ENCODE data around the gene RGS11.

Gene RGS11

DNA sequence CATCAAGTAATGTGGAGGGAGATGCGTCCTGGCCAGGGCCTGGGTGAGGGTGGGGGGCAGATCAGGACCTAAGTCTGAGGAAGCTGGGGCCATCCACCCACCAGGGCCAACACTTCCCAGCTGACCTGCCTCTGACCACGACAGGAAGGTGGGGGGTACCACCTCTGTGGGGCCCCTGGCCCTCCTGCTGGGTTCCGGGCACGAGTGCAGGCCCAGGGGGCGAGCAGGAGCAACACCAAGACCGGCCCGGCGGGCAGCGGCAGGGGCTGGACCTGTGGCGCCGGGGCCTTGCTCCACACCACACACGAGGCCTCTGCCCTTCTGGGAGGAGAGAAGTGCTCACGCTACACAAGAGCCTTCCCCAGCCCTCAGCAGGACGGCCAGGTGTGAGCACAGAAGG is 20.5 kb upstream of the RGS11 start:
- DNase-seq, result no peak

DNA sequence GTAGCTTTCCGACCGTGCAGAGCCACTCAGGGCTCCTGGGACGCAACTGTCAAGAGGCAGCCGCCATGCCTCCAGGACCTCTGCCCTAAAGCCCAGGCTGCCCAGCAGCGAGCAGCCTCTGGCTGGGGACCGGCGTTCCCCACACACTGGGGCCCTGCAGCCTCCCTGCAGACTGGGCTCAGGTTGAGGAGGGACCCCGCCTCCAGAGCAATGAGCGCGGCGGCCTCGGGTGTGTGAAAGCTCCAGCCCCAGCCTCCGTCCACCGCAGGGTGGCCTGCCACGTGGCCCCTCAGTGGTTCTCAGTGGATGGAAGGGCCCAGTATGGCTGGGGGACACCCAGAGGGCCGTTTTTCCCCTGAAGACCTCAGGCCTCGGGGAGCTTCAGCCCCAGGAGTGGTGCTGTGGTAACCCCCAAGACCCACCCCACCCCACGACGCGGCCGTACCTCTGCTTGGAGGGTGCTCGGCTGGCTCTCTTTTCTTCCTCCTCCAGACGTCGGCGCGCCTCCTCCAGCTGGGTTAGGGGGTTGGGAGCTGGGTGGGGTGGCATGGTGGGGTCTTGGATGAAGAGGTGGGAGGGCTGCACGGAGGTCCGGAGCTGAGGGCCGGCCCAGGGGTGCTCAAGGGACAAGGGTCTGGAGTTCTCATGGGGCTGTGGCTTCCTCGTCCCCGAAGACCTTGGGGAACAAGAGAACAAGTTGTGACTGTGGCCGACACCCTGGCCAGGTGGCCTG is 17.5 kb upstream of the RGS11 start:
- DNase-seq, result no peak

DNA sequence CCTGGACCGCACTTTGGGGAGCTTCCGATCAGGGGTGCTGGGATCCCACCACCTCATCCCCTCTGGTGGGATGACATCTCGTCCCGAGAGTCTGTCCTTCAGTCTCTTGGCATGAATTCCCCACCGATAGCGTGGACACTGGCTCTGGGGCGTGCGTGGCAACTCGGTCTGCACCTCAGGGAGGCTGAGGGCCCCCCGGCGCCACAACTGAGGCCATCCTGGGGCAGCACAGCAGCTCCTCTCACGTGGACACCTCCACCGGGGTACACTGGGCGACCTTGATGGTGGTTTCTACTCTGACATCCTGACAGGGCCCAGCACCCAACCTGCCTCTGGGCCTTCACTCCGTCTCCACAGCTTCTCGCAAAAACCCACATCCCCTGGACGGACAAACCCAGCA is 15.8 kb upstream of the RGS11 start:
- no peak for DNase-seq

DNA sequence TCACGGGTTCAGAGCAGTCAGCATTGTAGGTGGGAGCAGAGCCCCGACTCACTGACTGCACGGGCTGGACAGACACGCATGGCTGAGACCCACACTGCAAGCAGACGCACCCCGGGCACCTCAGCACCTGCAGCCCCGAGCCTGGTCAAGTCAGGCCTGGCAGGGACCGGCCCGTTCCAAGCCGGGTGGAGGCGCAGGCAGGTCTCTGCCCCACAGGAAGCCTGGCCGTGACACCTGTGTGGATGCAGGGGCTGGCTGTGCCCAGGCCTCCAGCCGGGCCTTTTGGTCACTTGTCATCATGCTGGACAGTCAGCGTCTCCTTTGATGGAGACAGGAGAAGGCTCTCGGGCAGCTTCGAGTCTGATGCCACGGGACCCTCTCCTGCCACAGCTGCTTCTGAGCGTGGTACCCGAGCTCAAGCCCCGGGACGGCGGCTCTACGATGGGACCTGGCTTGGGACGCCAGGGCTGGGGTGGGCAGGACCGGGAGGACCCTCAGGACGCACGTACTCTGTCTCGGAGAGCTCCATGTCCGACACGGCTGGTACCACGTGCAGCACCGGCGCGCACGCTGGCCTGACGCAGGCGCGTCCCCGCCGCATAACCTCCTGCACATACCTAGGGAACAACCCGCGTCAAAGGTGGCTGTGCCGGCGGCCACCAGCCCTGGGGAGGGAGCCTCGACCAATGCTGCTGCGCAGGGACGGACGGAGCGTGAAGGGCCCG is 15.1 kb upstream of the RGS11 start:
- no peak for DNase-seq

DNA sequence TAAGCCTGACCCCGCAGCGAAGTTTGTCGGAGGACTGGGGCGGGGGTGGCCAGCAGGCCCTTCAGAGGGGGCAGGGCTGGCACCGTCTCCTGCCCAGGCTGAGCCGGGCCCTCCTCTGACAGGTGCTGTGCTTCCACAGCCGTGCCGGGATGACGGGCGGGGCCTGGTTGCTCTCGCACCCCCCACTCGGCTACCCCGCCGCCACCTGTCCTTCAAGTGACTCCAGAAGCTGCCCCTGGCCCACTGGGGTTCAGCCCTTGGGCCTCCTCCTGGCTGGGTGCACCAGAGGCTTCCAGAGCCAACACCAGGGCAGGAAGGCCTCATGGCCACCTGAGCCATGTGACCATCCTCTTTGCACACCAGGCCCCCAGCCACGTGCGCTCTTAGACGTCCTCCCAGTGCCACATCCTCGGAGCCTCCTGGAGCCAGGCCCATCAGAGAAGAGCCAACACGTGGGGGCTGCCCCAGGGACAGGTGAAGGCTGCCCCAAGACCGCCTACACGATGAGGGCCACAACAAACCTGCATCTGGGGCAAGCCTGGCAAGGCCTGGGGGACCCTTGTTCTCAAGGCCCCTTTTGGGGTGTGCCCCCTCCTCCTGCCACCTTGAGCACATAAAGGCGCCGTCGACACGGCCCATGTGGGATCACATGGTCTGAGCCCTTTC is 14.4 kb upstream of the RGS11 start:
- DNase-seq, result no peak

DNA sequence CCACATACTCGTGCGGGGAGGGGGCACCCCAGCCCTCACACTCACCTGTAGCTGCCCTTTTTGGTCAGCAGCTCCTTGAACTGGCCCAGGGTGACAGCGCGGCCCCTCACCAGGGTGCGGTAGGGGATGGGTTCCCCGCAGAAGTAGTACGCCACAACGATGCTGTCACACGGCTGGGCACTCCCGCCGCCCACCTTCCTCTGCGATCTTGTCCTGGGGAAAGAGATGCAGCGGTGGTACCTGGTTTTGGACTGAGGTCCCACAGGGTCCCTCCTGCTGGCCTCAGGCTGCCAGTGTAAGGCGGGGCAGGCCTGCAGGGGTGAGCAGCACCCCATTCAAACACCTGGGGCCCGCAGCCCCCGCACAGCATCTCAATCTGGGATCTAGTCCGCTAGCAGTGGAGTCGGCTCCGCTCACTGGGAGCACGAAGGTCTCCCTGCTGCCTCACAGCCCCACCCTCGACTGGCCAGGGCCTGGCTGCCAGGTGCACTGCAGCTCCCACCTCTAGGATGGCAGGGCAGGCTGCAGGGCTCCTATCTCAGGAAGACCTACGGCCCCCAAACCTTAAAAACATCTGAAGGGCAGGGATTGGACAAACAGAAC is 13.8 kb upstream of the RGS11 start:
- DNase-seq, result no peak

DNA sequence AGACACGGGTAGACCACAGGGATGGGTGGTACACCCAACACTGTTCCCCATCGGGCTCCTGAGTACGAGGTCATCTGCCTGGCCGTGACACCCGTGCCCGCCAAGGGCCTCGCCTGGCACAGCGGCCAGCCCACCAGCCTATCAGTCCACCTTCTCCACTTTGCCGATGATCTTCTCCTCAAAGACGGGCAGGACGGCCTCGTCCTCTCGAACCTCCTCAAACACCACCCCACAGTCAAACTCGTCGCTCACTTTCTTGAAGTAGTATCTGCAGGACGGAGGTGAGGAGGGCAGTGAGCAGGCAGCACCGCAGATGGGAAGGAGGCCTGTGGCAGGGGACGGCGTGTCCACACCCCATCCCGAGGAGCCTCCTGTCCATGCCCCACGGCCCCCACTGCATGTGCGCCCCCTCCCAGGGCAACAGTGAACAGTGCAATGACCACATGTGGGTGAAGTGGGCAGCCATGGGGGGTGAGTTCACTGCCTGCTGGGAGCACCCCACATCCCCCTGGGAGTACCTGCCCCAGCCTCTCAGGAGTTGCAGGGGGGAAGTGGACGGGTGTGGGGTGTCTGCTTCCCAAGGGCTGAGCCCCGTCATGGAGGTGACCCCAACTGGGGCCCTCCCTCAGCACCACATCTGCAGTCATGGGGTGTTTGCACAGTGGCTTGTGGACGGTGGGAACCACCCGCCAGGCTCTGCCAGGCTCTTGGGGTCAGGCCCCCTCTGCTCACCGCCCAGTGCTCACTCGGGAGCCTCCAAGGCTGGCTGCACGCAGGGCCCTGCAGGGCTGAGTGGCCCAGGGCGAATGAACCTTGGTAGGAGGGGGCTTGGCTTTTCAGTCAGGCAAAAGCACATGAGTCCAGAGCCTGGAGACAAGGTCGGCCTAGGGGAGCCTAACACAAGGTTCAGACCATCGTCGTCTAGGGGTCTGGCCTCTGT is 12.5 kb upstream of the RGS11 start:
- DNase-seq, result no peak

DNA sequence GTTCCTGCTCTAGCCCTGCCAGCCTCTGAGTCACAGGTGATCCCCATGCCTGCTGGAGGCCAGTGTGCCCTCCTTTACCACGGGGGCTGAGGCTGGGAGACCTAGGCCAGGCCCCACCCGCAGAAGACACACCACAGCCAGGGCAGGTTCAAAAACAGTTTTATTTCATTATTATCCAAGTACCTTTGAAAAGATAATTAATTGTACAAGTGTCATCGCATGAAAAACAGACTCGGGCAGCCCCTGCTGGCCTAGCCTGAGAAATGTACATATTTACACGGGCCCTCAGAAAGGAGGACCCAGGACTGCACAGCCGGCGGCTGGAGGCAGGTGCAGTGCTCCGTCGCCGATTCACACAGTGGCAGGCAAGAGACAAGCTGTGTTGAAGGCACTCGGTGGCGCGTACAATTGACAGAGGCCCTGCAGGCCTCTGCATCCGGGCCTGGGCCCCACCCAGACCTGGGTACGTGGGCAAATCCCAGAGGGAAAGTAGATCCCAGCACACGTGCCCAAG is 11.6 kb upstream of the RGS11 start:
- no peak for DNase-seq

DNA sequence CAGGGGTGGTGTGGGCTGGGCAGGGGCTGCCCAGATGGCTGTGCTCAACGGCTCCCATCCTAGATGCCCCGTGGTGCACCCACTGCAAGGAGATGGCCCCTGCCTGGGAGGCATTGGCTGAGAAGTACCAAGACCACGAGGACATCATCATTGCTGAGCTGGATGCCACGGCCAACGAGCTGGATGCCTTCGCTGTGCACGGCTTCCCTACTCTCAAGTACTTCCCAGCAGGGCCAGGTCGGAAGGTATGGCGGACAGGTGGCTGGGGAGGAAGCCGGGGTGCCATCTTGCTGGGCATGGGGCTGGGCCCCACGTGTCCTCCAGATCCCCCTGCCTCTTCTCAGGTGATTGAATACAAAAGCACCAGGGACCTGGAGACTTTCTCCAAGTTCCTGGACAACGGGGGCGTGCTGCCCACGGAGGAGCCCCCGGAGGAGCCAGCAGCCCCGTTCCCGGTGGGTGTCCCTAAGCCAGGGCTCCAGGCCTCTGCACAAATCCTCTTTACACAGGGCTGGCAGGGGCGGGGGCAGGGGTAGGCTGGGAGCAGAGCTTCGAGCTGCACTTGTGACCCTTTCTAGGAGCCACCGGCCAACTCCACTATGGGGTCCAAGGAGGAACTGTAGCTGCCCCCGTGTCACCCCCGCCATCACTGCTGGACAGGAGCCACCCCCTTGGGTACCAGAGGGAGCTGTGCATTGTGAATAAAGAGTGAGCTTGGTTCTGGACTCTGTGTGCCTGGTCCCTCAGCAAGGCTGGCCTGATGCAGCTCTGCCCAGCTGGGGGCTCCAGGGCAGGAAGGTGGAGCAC is 10.9 kb upstream of the RGS11 start:
- no peak for DNase-seq

DNA sequence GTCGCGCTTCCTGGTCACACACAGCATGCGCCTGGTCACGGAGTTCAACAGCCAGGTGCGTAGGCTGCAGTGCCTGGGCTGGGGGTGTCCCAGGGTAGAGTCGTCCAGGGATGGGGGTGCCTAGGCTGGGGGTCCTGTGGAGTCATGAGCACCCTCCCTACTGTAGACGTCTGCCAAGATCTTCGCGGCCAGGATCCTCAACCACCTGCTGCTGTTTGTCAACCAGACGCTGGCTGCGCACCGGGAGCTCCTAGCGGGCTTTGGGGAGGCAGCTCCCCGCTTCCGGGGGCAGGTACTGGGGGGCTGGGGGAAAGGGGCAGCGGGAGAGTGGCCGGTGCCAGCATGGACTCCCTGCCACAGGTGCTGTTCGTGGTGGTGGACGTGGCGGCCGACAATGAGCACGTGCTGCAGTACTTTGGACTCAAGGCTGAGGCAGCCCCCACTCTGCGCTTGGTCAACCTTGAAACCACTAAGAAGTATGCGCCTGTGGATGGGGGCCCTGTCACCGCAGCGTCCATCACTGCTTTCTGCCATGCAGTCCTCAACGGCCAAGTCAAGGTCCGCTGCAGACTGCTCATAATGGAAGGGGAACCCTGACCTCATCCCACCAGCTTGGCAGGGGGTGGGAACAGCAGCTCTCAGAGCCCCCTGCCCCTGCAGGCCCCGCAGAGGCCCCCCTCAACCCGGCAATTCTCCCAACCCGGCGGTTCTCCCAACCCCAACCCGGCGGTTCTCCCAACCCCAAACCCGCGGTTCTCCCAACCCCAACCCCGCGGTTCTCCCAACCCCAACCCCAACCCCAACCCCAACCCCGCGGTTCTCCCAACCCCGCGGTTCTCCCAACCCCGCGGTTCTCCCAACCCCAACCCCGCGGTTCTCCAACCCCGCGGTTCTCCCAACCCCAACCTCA is 9.7 kb upstream of the RGS11 start:
- no peak for DNase-seq

DNA sequence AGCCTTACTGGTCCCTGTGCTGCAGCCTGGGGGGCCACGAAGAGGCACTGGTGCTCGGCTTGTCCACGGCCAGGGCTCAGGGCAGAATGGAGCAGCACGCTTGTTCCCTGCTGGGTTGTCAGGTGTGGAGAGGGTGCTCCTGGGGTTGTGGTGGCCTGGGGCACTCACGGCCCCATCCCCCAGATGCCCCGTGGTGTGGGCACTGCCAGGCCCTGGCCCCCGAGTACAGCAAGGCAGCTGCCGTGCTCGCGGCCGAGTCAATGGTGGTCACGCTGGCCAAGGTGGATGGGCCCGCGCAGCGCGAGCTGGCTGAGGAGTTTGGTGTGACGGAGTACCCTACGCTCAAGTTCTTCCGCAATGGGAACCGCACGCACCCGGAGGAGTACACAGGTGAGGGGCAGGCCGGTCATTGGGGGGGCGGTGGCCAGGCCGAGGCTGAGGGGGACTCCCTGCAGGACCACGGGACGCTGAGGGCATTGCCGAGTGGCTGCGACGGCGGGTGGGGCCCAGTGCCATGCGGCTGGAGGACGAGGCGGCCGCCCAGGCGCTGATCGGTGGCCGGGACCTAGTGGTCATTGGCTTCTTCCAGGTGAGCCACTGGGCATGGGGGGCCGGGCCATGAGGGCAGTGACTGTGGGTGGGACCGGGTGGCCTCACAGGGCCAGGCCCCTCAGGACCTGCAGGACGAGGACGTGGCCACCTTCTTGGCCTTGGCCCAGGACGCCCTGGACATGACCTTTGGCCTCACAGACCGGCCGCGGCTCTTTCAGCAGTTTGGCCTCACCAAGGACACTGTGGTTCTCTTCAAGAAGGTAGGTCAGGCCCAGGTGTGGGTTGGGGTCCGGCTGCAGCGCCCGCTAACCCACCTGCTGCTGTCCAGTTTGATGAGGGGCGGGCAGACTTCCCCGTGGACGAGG is 8.7 kb upstream of the RGS11 start:
- DNase-seq, result no peak

DNA sequence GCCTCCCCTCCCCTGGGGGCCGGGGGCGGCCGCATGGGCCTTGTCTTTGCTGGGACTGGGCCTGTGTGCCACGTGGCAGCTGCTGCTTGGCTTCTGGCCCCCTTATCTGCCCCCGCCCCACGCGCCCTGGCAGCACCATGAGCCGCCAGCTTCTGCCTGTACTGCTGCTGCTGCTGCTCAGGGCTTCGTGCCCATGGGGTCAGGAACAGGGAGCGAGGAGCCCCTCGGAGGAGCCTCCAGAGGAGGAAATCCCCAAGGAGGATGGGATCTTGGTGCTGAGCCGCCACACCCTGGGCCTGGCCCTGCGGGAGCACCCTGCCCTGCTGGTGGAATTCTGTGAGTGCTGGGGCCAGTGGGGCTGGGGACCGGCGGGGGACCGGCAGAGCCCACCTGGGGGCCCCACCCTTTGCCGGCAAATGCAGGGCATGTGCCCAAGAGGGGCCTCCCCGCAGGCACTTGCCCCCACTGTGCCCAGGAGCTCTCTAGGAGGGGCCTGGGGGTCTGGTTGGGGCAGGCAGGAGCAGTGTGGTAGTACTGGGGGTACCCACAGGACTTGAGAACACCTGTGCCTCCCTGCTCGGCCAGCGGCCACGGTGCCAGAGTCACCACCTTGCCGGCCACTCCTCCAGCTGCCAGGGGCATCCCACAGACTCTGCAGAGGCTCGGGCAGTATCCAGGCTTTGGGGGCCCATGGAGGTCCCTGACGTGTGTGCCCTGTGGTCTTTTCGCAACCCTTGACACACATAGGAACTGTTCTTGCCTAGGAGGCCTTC is 7.5 kb upstream of the RGS11 start, which contains the start of gene PDIA2:
Gene PDIA2, plus strand, starts transcription at position 132 of the 773 bp plus-strand sequence. Its CDS starts 6 bp downstream, at position 138.
- no peak for DNase-seq

DNA sequence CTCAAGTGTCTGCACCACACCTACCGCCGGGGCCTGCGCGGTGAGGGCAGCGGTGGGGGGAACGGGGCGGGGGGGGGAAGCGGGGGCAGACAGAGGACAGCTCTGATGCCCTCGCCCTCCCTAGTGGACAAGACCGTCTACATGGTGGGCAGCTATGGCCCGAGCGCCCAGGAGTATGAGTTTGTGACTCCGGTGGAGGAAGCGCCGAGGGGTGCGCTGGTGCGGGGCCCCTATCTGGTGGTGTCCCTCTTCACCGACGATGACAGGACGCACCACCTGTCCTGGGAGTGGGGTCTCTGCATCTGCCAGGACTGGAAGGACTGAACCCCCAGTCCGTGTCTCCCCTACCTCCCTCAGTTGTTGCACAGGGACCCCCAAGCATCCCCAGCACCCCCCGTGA is 6.7 kb upstream of the RGS11 start:
- no peak for DNase-seq

DNA sequence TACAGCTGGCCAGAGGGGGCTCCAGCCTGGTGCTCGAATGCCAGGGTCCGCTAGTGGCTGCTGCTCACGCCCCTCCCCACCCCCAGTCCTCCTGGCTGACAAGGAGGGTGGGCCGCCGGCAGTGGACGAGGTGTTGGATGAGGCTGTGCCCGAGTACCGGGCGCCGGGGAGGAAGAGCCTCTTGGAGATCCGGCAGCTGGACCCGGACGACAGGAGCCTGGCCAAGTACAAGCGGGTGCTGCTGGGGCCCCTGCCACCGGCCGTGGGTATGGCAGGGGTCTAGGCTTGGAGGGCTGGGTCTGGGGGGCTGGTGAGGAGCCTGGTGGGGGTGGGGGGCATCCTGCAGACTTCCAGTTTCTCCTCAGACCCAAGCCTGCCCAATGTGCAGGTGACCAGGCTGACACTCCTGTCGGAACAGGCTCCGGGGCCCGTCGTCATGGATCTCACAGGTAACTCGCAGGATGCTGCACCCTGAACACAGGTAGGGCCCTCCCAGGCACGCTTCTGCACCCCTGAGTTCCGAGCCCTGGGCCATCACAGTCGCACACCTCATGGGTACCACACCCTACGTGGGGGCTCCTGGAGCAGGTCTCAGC is 6.0 kb upstream of the RGS11 start:
- no peak for DNase-seq

DNA sequence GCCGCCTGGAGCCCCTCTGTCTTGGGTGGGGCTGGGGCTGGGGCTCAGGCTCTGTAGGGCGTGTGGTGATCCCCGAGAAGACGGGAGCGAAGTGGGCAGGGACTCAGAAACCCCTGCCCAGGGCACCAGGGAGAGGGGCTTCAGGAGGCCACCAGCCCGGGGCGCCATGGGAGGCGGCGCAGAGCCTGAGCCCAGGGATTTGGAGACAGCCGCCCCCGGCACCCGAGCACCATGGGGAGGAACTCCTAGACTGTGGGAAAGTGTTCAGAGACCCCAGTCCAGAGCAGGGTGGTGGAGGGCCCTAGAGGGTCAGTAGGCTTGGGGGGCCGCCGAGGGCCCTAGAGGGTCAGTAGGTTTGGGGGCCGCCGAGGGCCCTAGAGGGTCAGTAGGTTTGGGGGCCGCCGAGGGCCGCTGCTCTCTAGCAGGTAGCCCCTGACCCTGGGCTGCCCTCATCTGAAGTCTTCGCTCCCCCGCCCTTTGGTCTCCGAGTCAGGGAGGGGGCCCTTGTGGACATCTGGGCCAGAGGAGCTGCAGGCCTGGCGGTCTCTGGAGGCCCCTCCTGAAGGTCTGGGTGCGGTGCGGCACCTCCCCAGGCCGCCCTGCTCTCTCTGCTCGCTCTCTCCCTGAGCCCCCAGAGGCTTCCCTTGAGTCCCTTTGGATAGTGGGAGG is 5.4 kb upstream of the RGS11 start:
- no peak for DNase-seq

DNA sequence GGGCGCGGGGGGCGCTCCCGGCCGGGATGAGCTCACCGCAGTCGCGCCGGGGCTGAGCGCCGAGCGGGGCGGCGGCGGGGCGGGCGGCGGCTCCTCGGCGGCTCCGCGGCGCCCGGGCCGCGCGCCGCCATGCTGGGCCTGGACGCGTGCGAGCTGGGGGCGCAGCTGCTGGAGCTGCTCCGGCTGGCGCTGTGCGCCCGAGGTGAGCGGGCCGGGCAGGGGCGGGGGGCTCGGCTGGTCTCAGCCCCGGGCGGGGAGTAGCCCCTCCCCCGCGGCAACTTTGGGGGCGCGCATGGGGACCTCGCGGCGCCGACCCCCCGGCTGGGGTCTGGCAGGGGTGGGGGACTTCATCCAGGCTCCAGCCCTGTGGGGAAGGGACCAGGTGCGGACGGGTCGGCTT is 4.8 kb upstream of the RGS11 start, which contains the start of gene ARHGDIG:
Gene ARHGDIG, plus strand, starts transcription at position 40 of the 400 bp plus-strand sequence. Its CDS starts 90 bp downstream, at position 130.
- no peak for DNase-seq

DNA sequence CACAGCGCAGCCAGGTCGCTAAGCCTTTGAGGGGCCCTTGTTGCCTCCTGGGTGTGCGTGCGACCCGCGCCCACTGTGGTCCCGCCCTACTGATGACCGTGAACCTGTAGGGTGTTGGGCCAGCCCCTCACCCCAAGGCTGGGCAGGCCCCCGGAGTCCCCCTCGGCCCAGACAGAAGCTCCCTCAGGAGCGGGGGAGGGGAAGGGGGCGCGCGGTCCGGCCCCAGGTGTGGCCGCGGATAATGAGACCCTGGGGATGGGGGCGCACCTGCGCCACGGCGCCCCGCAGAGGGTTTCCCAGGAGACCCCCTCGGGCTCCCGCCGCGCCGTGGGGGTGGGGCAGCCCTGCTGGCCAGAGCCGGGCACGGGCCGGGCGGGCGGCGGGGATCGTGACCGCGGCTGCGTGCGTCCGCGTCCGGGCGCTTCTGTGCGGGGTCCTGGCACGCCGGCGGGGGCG is 4.3 kb upstream of the RGS11 start:
- no peak for DNase-seq
